Suprapubic skin (tissue), 4 donors: ENCODE measurements around the gene PDGFB.

Source experiments
- CTCF ChIP-seq, 2 donors: fragments of 200-600 bp in 1 of 2; fragments of 450-650 bp in 1 of 2; sonication (generic) in 1 of 2; IDR thresholded peaks; one replicate each; pipeline ENCODE4 v1.5.1; 2016 to 2019; ENCODE audit warnings: antibody characterized with exemption in 2 of 2, mild to moderate bottlenecking in 1 of 2, moderate library complexity in 1 of 2
- EP300 ChIP-seq: sonication (generic); formaldehyde crosslinking; IDR thresholded peaks from one replicate; pipeline ENCODE4 v1.6.1; 2017; ENCODE audit warnings: antibody characterized with exemption
- POLR2A ChIP-seq, 2 donors: fragments of 450-650 bp; IDR thresholded peaks; one replicate each; pipeline ENCODE4 v1.6.1; 2017; ENCODE audit warnings: antibody characterized with exemption in 2 of 2, mild to moderate bottlenecking in 2 of 2, moderate library complexity in 2 of 2
- POLR2AphosphoS5 ChIP-seq, 3 donors: sonication (generic); formaldehyde crosslinking; IDR thresholded peaks; one replicate each; pipeline ENCODE4 v1.6.1; 2017; ENCODE audit warnings: antibody characterized with exemption in 3 of 3

GRCh38 chr22:39275814-39276439 is 31.1 kb upstream of the PDGFB start:
- TF ChIP-seq EP300 (no peak), CTCF (IDR thresholded peaks at IDR 0.05) (no peak), POLR2A (IDR thresholded peaks at IDR 0.05) (no peak), POLR2AphosphoS5 (IDR thresholded peaks at IDR 0.05) (no peak)
